ENCODE measurements around the gene SESN3.

The SESN3 gene

GRCh38 chr11:95245038-95245437, 14.0 kb upstream of the SESN3 start:
- Histone ChIP-seq H3K4me1 (ENCODE audit: insufficient read depth, low read length, severe bottlenecking) (peaks cover 35% of the 10 kb centered on the region), H3K36me3 (ENCODE audit: insufficient read depth, low read length) (no peaks in the 10 kb centered on the region), H3K27ac (ENCODE audit: low read depth, low read length, poor library complexity, severe bottlenecking) (no peak overlapping the region), H3F3A (ENCODE audit: insufficient read depth, low read length) (no peaks in the 10 kb centered on the region; the same call in 1 of the 2 replicates), H3K4me2 (ENCODE audit: low read length) (no peak overlapping the region), H3K4me3 (ENCODE audit: low read depth, low read length, poor library complexity, severe bottlenecking) (no peak overlapping the region), H3K79me2 (ENCODE audit: insufficient read depth, low read length) (no peaks in the 10 kb centered on the region), H3K9me2 (ENCODE audit: low read depth, low read length) (no peaks in the 10 kb centered on the region), H3K9ac (ENCODE audit: low read length) (no peak overlapping the region), H3K27me3 (ENCODE audit: insufficient read depth, low read length) (no peaks in the 10 kb centered on the region), H3K9me3 (ENCODE audit: low read length) (no peaks in the 10 kb centered on the region), H2AFZ (ENCODE audit: low read length) (no peak overlapping the region), H4K20me1 (ENCODE audit: insufficient read depth, low read length) (no peaks in the 10 kb centered on the region)
- TF ChIP-seq EZH2 (IDR thresholded peaks at IDR 0.05; ENCODE audit: borderline replicate concordance, low read length) (no peak), CTCF (IDR thresholded peaks at IDR 0.05; ENCODE audit: low read length) (no peak)

DNA sequence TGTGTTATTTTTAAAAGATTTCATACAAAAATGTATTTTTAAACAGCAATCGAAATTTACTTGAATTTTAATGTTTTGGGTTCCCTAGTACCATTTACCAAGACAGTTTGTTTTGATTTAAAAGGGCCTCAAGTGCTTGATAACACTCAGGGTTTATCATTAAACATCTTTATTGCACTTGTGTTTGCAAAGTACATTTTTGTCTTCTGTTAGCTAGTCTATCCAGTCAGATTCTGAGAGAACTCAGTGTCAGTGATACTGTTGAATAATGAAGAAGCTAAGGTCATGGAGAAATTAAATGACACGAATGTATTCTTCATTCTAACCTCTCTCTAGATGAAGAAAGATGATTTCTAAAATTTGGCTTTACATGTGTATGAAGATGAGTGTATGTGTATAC, 12.7 kb upstream of the SESN3 start:
- Histone ChIP-seq H4K20me1 (ENCODE audit: insufficient read depth, low read length) (no peaks in the 10 kb centered on the region), H3K4me2 (ENCODE audit: low read length) (no peak overlapping the region), H3F3A (ENCODE audit: insufficient read depth, low read length) (no peaks in the 10 kb centered on the region; the same call in 1 of the 2 replicates), H3K36me3 (ENCODE audit: insufficient read depth, low read length) (no peaks in the 10 kb centered on the region), H3K9ac (ENCODE audit: low read length) (no peak overlapping the region), H3K79me2 (ENCODE audit: insufficient read depth, low read length) (no peaks in the 10 kb centered on the region), H3K27me3 (ENCODE audit: insufficient read depth, low read length) (no peaks in the 10 kb centered on the region), H3K9me2 (ENCODE audit: low read depth, low read length) (no peaks in the 10 kb centered on the region), H3K4me1 (ENCODE audit: insufficient read depth, low read length, severe bottlenecking) (peaks cover 23% of the 10 kb centered on the region), H2AFZ (ENCODE audit: low read length) (no peak overlapping the region), H3K9me3 (ENCODE audit: low read length) (no peaks in the 10 kb centered on the region), H3K4me3 (ENCODE audit: low read depth, low read length, poor library complexity, severe bottlenecking) (no peak overlapping the region), H3K27ac (ENCODE audit: low read depth, low read length, poor library complexity, severe bottlenecking) (no peak overlapping the region)
- no peak for TF ChIP-seq CTCF (IDR thresholded peaks at IDR 0.05; ENCODE audit: low read length)
- no peak for TF ChIP-seq EZH2 (IDR thresholded peaks at IDR 0.05; ENCODE audit: borderline replicate concordance, low read length)

GRCh38 chr11:95242845-95243605, 12.0 kb upstream of the SESN3 start:
- Histone ChIP-seq H3K4me3 (ENCODE audit: low read depth, low read length, poor library complexity, severe bottlenecking) (no peak overlapping the region), H3K4me1 (ENCODE audit: insufficient read depth, low read length, severe bottlenecking) (peaks cover 16% of the 10 kb centered on the region), H2AFZ (ENCODE audit: low read length) (no peak overlapping the region), H4K20me1 (ENCODE audit: insufficient read depth, low read length) (no peaks in the 10 kb centered on the region), H3K9ac (ENCODE audit: low read length) (no peak overlapping the region), H3K9me2 (ENCODE audit: low read depth, low read length) (no peaks in the 10 kb centered on the region), H3K4me2 (ENCODE audit: low read length) (no peak overlapping the region), H3K27ac (ENCODE audit: low read depth, low read length, poor library complexity, severe bottlenecking) (no peak overlapping the region), H3K79me2 (ENCODE audit: insufficient read depth, low read length) (no peaks in the 10 kb centered on the region), H3K9me3 (ENCODE audit: low read length) (no peaks in the 10 kb centered on the region), H3K27me3 (ENCODE audit: insufficient read depth, low read length) (no peaks in the 10 kb centered on the region), H3F3A (ENCODE audit: insufficient read depth, low read length) (no peaks in the 10 kb centered on the region; the same call in 1 of the 2 replicates), H3K36me3 (ENCODE audit: insufficient read depth, low read length) (no peaks in the 10 kb centered on the region)
- no peak for TF ChIP-seq EZH2 (IDR thresholded peaks at IDR 0.05; ENCODE audit: borderline replicate concordance, low read length)
- no peak for TF ChIP-seq CTCF (IDR thresholded peaks at IDR 0.05; ENCODE audit: low read length)
